Measurements from ENCODE around the gene NEUROD2. TPM values are rescaled to one million over a fixed set of nuclear protein-coding genes. Genes with fewer than 3 reads are reported as not detected.

The NEUROD2 gene
- total and polyA plus RNA-seq, 2 experiments from 2014 or later: not detected

DNA sequence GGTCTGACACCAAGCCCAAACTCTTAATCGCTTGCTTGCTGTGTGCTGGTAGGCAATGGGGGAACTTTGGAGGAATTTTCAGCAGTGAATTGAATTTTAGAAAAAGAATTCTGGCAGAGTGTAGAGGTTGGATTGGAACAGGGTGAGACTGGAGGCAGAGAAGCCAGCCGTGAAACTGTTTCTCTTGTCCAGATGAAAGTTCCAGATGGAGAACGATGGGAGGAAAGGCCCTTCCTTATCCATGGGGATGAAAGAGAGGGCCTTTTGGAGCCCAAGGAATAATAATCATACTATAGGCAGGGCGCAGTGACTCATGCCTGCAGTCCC is 26.0 kb downstream of the NEUROD2 start:
- H3K27ac ChIP-seq: no peak overlapping the region
- no peaks in the 10 kb centered on the region for H3K9me3 ChIP-seq (ENCODE audit: low read depth)
- no peak overlapping the region for H3K4me3 ChIP-seq
- peaks cover 21% of the 10 kb centered on the region for H3K27me3 ChIP-seq
- H3K36me3 ChIP-seq: no peaks in the 10 kb centered on the region
- no peak for DNase-seq (ENCODE audit: low read depth in 1 of 2, low spot score in 1 of 2)
- TF ChIP-seq, protein P1, sequence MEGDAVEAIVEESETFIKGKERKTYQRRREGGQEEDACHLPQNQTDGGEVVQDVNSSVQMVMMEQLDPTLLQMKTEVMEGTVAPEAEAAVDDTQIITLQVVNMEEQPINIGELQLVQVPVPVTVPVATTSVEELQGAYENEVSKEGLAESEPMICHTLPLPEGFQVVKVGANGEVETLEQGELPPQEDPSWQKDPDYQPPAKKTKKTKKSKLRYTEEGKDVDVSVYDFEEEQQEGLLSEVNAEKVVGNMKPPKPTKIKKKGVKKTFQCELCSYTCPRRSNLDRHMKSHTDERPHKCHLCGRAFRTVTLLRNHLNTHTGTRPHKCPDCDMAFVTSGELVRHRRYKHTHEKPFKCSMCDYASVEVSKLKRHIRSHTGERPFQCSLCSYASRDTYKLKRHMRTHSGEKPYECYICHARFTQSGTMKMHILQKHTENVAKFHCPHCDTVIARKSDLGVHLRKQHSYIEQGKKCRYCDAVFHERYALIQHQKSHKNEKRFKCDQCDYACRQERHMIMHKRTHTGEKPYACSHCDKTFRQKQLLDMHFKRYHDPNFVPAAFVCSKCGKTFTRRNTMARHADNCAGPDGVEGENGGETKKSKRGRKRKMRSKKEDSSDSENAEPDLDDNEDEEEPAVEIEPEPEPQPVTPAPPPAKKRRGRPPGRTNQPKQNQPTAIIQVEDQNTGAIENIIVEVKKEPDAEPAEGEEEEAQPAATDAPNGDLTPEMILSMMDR (IDR thresholded peaks at IDR 0.05; ENCODE audit: low read depth, low read length): no peak
- no peaks in the 10 kb centered on the region for H3K4me1 ChIP-seq (ENCODE audit: low read depth)

DNA sequence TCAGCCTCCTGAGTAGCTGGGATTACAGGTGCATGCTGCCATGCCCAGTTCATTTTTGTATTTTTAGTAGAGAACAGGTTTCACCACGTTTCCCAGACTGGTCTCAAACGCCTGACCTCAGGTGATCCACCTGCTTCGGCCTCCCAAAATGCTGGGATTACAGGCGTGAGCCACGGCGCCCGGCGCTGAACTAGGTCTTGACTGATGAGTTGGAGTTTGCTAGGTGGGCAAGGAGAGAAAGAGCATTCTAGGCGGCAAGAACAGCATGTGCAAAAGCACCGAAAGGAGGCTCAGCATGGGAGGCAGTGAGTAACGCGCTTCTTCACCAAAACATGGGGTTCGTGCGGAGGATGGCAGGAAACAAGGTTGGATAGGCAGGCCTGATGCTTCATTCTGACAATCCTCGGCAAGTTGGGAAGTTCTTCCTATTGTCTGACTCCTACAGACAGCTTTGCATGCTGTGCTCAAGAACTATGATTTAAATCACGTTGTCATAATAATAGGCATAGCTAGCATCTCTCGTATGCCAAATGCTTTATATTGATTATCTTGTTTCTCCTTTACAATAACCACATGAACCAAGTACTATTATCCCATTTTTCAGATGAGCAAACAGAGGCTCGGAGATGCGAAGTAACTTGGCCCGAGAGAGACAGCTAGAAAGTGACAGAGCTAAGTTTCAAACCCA is 26.5 kb downstream of the NEUROD2 start:
- peaks cover 23% of the 10 kb centered on the region for H3K27me3 ChIP-seq
- DNase-seq (ENCODE audit: low read depth in 1 of 2, low spot score in 1 of 2): no peak
- no peak overlapping the region for H3K4me3 ChIP-seq
- H3K4me1 ChIP-seq (ENCODE audit: low read depth): no peaks in the 10 kb centered on the region
- H3K27ac ChIP-seq: no peak overlapping the region
- H3K9me3 ChIP-seq (ENCODE audit: low read depth): no peaks in the 10 kb centered on the region
- TF ChIP-seq, protein P1 (IDR thresholded peaks at IDR 0.05; ENCODE audit: low read depth, low read length): no peak
- H3K36me3 ChIP-seq: no peaks in the 10 kb centered on the region

DNA sequence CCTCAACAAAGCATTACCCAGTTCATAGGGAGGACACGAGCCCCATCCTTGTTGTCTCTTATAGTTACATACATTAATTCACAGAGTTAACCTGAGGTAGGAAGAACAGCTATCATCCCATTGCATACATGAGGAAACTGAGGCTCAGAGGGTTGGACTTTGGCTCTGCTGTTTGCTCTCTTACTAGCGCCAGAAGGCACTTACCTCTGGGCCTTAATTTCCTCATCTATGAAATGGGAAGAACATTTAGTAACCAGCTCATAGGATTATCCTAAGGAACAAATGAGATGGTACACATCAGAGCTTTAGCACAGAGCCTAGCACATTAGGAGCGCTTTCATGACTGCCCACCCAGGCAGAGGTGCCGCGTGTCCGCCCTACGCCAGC is 27.6 kb downstream of the NEUROD2 start:
- Histone ChIP-seq H3K27me3 (peaks cover 27% of the 10 kb centered on the region), H3K4me1 (ENCODE audit: low read depth) (no peaks in the 10 kb centered on the region)

DNA sequence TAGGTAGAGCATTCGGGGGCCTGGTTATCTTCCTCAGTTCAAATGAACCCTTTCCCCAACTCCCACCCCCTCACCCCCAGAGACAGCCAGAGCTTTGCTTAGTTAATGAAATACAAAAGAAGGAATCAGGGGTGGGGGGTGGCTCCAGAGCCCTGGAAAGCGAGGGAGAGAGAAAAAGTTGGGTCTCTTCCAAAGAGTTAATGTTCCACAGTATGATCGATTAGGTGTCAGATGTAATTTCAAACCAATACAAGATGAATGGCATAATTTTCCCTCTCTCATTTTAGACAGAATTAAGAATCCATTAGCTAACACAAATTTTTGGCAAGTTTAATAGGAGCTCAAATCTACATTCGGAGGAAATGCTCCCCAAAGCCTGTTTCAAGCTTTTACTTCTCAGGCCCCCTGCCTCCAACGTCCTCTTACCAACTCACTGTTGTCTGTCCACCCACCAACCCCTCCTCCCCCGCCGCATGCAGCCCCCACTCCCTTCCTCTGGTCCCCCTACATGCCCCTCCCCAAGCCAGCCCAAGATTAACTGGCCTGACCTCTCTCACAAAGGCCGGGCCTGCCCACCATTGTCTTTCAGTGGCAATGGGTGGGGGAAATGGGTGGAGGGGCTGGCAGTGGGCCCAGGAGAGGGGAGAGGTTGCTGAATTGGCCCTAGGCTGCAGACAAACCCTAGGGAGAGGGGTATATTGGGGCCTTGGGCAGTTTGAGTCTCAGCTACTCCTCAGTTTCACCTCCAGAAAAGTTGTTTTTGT is 28.2 kb downstream of the NEUROD2 start:
- no peaks in the 10 kb centered on the region for H3K9me3 ChIP-seq (ENCODE audit: low read depth)
- no peak for DNase-seq (ENCODE audit: low read depth in 1 of 2, low spot score in 1 of 2)
- H3K4me3 ChIP-seq: no peak overlapping the region
- peaks cover 27% of the 10 kb centered on the region for H3K27me3 ChIP-seq
- no peaks in the 10 kb centered on the region for H3K36me3 ChIP-seq
- no peak overlapping the region for H3K27ac ChIP-seq
- no peaks in the 10 kb centered on the region for H3K4me1 ChIP-seq (ENCODE audit: low read depth)
- TF ChIP-seq, protein P1 (IDR thresholded peaks at IDR 0.05; ENCODE audit: low read depth, low read length): no peak

More for the DNA sequence above, 27.6 kb downstream of the NEUROD2 start:
- TF ChIP-seq, protein P1 (IDR thresholded peaks at IDR 0.05; ENCODE audit: low read depth, low read length): no peak
- Histone ChIP-seq H3K36me3 (no peaks in the 10 kb centered on the region), H3K4me3 (no peak overlapping the region), H3K9me3 (ENCODE audit: low read depth) (no peaks in the 10 kb centered on the region), H3K27ac (no peak overlapping the region)
- no peak for DNase-seq (ENCODE audit: low read depth in 1 of 2, low spot score in 1 of 2)

DNA sequence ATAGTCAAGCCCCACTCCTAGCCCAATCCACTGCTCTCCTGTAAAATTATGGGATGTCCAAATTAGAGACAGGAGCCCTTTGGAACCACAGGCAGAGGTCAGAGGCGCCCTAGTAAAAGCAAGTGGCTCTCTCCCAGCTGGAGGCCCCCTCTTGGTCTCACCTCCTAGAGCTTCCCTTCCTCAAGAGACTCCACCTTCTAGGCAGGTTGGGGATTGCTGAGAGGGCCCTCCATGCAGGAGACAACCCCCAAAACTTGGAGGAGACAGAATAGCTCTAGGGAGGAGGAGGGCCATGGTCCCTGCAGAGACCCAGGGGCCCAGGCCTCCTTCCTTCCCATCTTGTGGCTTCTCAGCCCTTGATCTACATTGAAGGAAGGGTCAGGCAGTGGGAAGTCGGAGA is 29.4 kb downstream of the NEUROD2 start:
- Histone ChIP-seq H3K4me3 (no peak overlapping the region), H3K36me3 (no peaks in the 10 kb centered on the region), H3K4me1 (ENCODE audit: low read depth) (no peaks in the 10 kb centered on the region), H3K9me3 (ENCODE audit: low read depth) (no peaks in the 10 kb centered on the region), H3K27me3 (peaks cover 22% of the 10 kb centered on the region), H3K27ac (no peak overlapping the region)
- TF ChIP-seq, protein P1 (IDR thresholded peaks at IDR 0.05; ENCODE audit: low read depth, low read length): no peak
- DNase-seq (ENCODE audit: low read depth in 1 of 2, low spot score in 1 of 2): no peak
